Measurements from ENCODE around the gene SGSH.
"Not testable (repeated sequence)": the region's sequence is repeated elsewhere in the genome, so short reads cannot be mapped to it uniquely, and the experiment has no call there.

Gene SGSH

GRCh38 chr17:80208050-80208449 lies 12.1 kb downstream of the SGSH start:
- Histone ChIP-seq H3K9ac (ENCODE audit: insufficient read length, low read depth) (no peak overlapping the region), H3K4me1 (ENCODE audit: insufficient read depth, insufficient read length) (peaks cover 16% of the 10 kb centered on the region), H3K4me3 (ENCODE audit: insufficient read length, low read depth) (no peak overlapping the region), H3K9me3 (ENCODE audit: insufficient read depth, low read length) (no peaks in the 10 kb centered on the region), H3K36me3 (ENCODE audit: insufficient read depth, insufficient read length, low read length) (peaks cover 50% of the 10 kb centered on the region), H3K27me3 (ENCODE audit: insufficient read depth, insufficient read length) (no peaks in the 10 kb centered on the region)
- no peak for DNase-seq (ENCODE audit: low read depth, low spot score)
- no peak for TF ChIP-seq SUZ12 (IDR thresholded peaks at IDR 0.05; ENCODE audit: extremely low read depth, insufficient read depth, insufficient read length)
- TF ChIP-seq YY1 (IDR thresholded peaks at IDR 0.05; ENCODE audit: insufficient read depth, insufficient read length): no peak
- TF ChIP-seq ZNF274 (IDR thresholded peaks at IDR 0.05; ENCODE audit: low read depth, low read length): no peak

- no peak overlapping the region for H3K9ac ChIP-seq (ENCODE audit: insufficient read length, low read depth)
- peaks cover 34% of the 10 kb centered on the region for H3K36me3 ChIP-seq (ENCODE audit: insufficient read depth, insufficient read length, low read length)
- TF ChIP-seq ZNF274 (IDR thresholded peaks at IDR 0.05; ENCODE audit: low read depth, low read length) (no peak), SUZ12 (IDR thresholded peaks at IDR 0.05; ENCODE audit: extremely low read depth, insufficient read depth, insufficient read length) (no peak), YY1 (IDR thresholded peaks at IDR 0.05; ENCODE audit: insufficient read depth, insufficient read length) (no peak)
- H3K4me3 ChIP-seq (ENCODE audit: insufficient read length, low read depth): no peak overlapping the region
- H3K9me3 ChIP-seq (ENCODE audit: insufficient read depth, low read length): no peaks in the 10 kb centered on the region
- DNase-seq (ENCODE audit: low read depth, low spot score): no peak
- H3K27me3 ChIP-seq (ENCODE audit: insufficient read depth, insufficient read length): no peaks in the 10 kb centered on the region
- peaks cover 16% of the 10 kb centered on the region for H3K4me1 ChIP-seq (ENCODE audit: insufficient read depth, insufficient read length)
Observed at GRCh38 chr17:80205811-80206210, 14.3 kb downstream of the SGSH start.

- TF ChIP-seq YY1 (IDR thresholded peaks at IDR 0.05; ENCODE audit: insufficient read depth, insufficient read length) (no peak), SUZ12 (IDR thresholded peaks at IDR 0.05; ENCODE audit: extremely low read depth, insufficient read depth, insufficient read length) (no peak), ZNF274 (IDR thresholded peaks at IDR 0.05; ENCODE audit: low read depth, low read length) (no peak)
- Histone ChIP-seq H3K9ac (ENCODE audit: insufficient read length, low read depth) (peak overlapping the region; percentile 50), H3K4me3 (ENCODE audit: insufficient read length, low read depth) (no peak overlapping the region), H3K9me3 (ENCODE audit: insufficient read depth, low read length) (no peaks in the 10 kb centered on the region), H3K4me1 (ENCODE audit: insufficient read depth, insufficient read length) (peaks cover 16% of the 10 kb centered on the region), H3K27me3 (ENCODE audit: insufficient read depth, insufficient read length) (no peaks in the 10 kb centered on the region), H3K36me3 (ENCODE audit: insufficient read depth, insufficient read length, low read length) (peaks cover 24% of the 10 kb centered on the region)
- no peak for DNase-seq (ENCODE audit: low read depth, low spot score)
Observed at GRCh38 chr17:80204626-80205468, 15.3 kb downstream of the SGSH start.

- TF ChIP-seq ZNF274 (IDR thresholded peaks at IDR 0.05; ENCODE audit: low read depth, low read length): no peak
- no peak for TF ChIP-seq YY1 (IDR thresholded peaks at IDR 0.05; ENCODE audit: insufficient read depth, insufficient read length)
- no peak for TF ChIP-seq SUZ12 (IDR thresholded peaks at IDR 0.05; ENCODE audit: extremely low read depth, insufficient read depth, insufficient read length)
Observed at GRCh38 chr17:80203471-80203963, 16.6 kb downstream of the SGSH start.

GRCh38 chr17:80202197-80202596 lies 17.9 kb downstream of the SGSH start:
- Histone ChIP-seq H3K9ac (ENCODE audit: insufficient read length, low read depth) (no peak overlapping the region), H3K4me1 (ENCODE audit: insufficient read depth, insufficient read length) (peaks cover 26% of the 10 kb centered on the region), H3K9me3 (ENCODE audit: insufficient read depth, low read length) (no peaks in the 10 kb centered on the region), H3K27me3 (ENCODE audit: insufficient read depth, insufficient read length) (no peaks in the 10 kb centered on the region), H3K36me3 (ENCODE audit: insufficient read depth, insufficient read length, low read length) (peaks cover 5% of the 10 kb centered on the region), H3K4me3 (ENCODE audit: insufficient read length, low read depth) (no peak overlapping the region)
- TF ChIP-seq ZNF274 (IDR thresholded peaks at IDR 0.05; ENCODE audit: low read depth, low read length) (no peak), SUZ12 (IDR thresholded peaks at IDR 0.05; ENCODE audit: extremely low read depth, insufficient read depth, insufficient read length) (no peak), YY1 (IDR thresholded peaks at IDR 0.05; ENCODE audit: insufficient read depth, insufficient read length) (no peak)
- no peak for DNase-seq (ENCODE audit: low read depth, low spot score)

More at GRCh38 chr17:80203471-80203963, 16.6 kb downstream of the SGSH start:
- H3K36me3 ChIP-seq (ENCODE audit: insufficient read depth, insufficient read length, low read length): peaks cover 12% of the 10 kb centered on the region
- no peak for DNase-seq (ENCODE audit: low read depth, low spot score)
- peaks cover 21% of the 10 kb centered on the region for H3K4me1 ChIP-seq (ENCODE audit: insufficient read depth, insufficient read length)
- no peaks in the 10 kb centered on the region for H3K27me3 ChIP-seq (ENCODE audit: insufficient read depth, insufficient read length)
- no peaks in the 10 kb centered on the region for H3K9me3 ChIP-seq (ENCODE audit: insufficient read depth, low read length)
- no peak overlapping the region for H3K4me3 ChIP-seq (ENCODE audit: insufficient read length, low read depth)
- peak overlapping the region; percentile 61 for H3K9ac ChIP-seq (ENCODE audit: insufficient read length, low read depth)

GRCh38 chr17:80201446-80201845 lies 18.7 kb downstream of the SGSH start:
- Histone ChIP-seq H3K9ac (ENCODE audit: insufficient read length, low read depth) (no peak overlapping the region), H3K27me3 (ENCODE audit: insufficient read depth, insufficient read length) (no peaks in the 10 kb centered on the region), H3K4me1 (ENCODE audit: insufficient read depth, insufficient read length) (peaks cover 26% of the 10 kb centered on the region), H3K4me3 (ENCODE audit: insufficient read length, low read depth) (no peak overlapping the region), H3K9me3 (ENCODE audit: insufficient read depth, low read length) (no peaks in the 10 kb centered on the region), H3K36me3 (ENCODE audit: insufficient read depth, insufficient read length, low read length) (no peaks in the 10 kb centered on the region)
- no peak for TF ChIP-seq YY1 (IDR thresholded peaks at IDR 0.05; ENCODE audit: insufficient read depth, insufficient read length)
- TF ChIP-seq ZNF274 (IDR thresholded peaks at IDR 0.05; ENCODE audit: low read depth, low read length): no peak
- TF ChIP-seq SUZ12 (IDR thresholded peaks at IDR 0.05; ENCODE audit: extremely low read depth, insufficient read depth, insufficient read length): no peak
- no peak for DNase-seq (ENCODE audit: low read depth, low spot score)

GRCh38 chr17:80199295-80199694 lies 20.8 kb downstream of the SGSH start:
- H3K9me3 ChIP-seq (ENCODE audit: insufficient read depth, low read length); H3K36me3 ChIP-seq (ENCODE audit: insufficient read depth, insufficient read length, low read length); H3K4me3 ChIP-seq (ENCODE audit: insufficient read length, low read depth); H3K9ac ChIP-seq (ENCODE audit: insufficient read length, low read depth); DNase-seq (ENCODE audit: low read depth, low spot score); H3K27me3 ChIP-seq (ENCODE audit: insufficient read depth, insufficient read length): not testable (repeated sequence)
- peaks cover 20% of the 10 kb centered on the region for H3K4me1 ChIP-seq (ENCODE audit: insufficient read depth, insufficient read length)
